DOHH2 (cell line): Measurements from ENCODE around the gene MEX3D.

ENCODE experiments used
- H3F3A ChIP-seq: fragments of 200-600 bp; sonication (generic), shearing (Covaris generic); 2 replicates; pipeline ENCODE4 v1.6.0; 2016; ENCODE audit warnings: antibody characterized with exemption, mild to moderate bottlenecking; ENCODE audit not compliant: control insufficient read depth, insufficient read depth
- H3K27ac ChIP-seq: fragments of 200-600 bp; sonication (generic); 2 replicates; pipeline ENCODE4 v1.5.1; 2014; ENCODE audit warnings: low read depth, mild to moderate bottlenecking, low read length, moderate library complexity
- H3K27me3 ChIP-seq: fragments of 200-600 bp; sonication (generic); 2 replicates; pipeline ENCODE4 v1.6.1; 2014; ENCODE audit warnings: mild to moderate bottlenecking, low read length, mixed read lengths; ENCODE audit not compliant: control insufficient read depth
- H3K36me3 ChIP-seq: fragments of 200-600 bp; sonication (generic); 2 replicates; pipeline ENCODE4 v1.6.1; 2014; ENCODE audit warnings: mild to moderate bottlenecking, low read length, moderate library complexity, mixed read lengths; ENCODE audit not compliant: control insufficient read depth
- H3K4me1 ChIP-seq: fragments of 200-600 bp; sonication (generic); 2 replicates; pipeline ENCODE4 v1.6.1; 2014; ENCODE audit warnings: mild to moderate bottlenecking, low read length, mixed read lengths; ENCODE audit not compliant: control insufficient read depth
- H3K4me2 ChIP-seq: fragments of 200-600 bp; sonication (generic); 2 replicates; pipeline ENCODE4 v1.6.0; 2014; ENCODE audit warnings: mild to moderate bottlenecking, low read length, moderate library complexity
- H3K4me3 ChIP-seq: fragments of 200-600 bp; sonication (generic); 2 replicates; pipeline ENCODE4 v1.5.1; 2014; ENCODE audit warnings: mild to moderate bottlenecking, low read length, mixed read lengths
- H3K79me2 ChIP-seq: fragments of 200-600 bp; sonication (generic); 2 replicates; pipeline ENCODE4 v1.6.1; 2014; ENCODE audit warnings: mild to moderate bottlenecking, low read length, mixed read lengths; ENCODE audit not compliant: control insufficient read depth
- H3K9me2 ChIP-seq: fragments of 200-600 bp; sonication (generic); replicated peaks from 2 replicates; pipeline ENCODE4 v1.6.1; 2014; ENCODE audit warnings: mild to moderate bottlenecking, low read length, mixed read lengths; ENCODE audit not compliant: control insufficient read depth
- H3K9me3 ChIP-seq: fragments of 200-600 bp; sonication (generic); 2 replicates; pipeline ENCODE4 v1.6.1; 2014; ENCODE audit warnings: antibody characterized with exemption, low read length, mixed read lengths; ENCODE audit not compliant: control insufficient read depth, insufficient read depth
- H4K20me1 ChIP-seq: fragments of 200-600 bp; sonication (generic); 2 replicates; pipeline ENCODE4 v1.6.0; 2014; ENCODE audit warnings: low read depth, mild to moderate bottlenecking, antibody characterized with exemption, low read length, moderate library complexity; ENCODE audit not compliant: control insufficient read depth, insufficient read depth
- EZH2phosphoT487 ChIP-seq: fragments of 200-600 bp; sonication (generic); IDR thresholded peaks from 2 replicates; pipeline ENCODE4 v1.6.1; 2017; ENCODE audit warnings: borderline replicate concordance, mild to moderate bottlenecking, antibody characterized with exemption, low read length, moderate library complexity, mixed read lengths
- TF ChIP-seq, protein P1 (sequence below): fragments of 200-600 bp; sonication (generic); IDR thresholded peaks from one replicate; pipeline ENCODE4 v1.5.1; 2014; ENCODE audit warnings: antibody characterized with exemption, mild to moderate bottlenecking, low read depth, low read length; ENCODE audit not compliant: poor library complexity, severe bottlenecking

The MEX3D gene

DNA sequence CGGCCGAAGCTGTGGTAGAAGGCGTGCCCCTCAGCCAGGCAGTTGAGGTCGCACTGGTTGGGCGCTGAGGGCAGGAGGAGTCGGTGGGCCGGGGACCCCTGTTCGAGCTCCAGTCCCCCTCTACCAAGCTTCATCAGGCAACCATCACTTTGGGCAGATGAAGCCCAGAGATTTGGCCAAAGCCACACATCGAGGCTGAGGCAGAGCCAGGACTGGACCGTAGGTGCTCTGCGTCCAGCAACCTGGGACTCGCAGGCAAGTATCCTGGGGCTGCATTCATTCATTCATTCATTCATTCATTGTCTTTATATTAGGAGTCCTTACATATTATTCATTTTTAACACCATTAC is 59.6 kb downstream of the MEX3D start:
- no peak overlapping the region for H3K4me2 ChIP-seq
- H3K27me3 ChIP-seq: peaks cover 25% of the 10 kb centered on the region
- H3K36me3 ChIP-seq: no peaks in the 10 kb centered on the region
- no peaks in the 10 kb centered on the region for H3K9me2 ChIP-seq
- peaks cover 10% of the 10 kb centered on the region for H3K4me1 ChIP-seq
- peaks cover 6% of the 10 kb centered on the region; the same call in 1 of the 2 replicates for H3K9me3 ChIP-seq
- TF ChIP-seq, protein P1, sequence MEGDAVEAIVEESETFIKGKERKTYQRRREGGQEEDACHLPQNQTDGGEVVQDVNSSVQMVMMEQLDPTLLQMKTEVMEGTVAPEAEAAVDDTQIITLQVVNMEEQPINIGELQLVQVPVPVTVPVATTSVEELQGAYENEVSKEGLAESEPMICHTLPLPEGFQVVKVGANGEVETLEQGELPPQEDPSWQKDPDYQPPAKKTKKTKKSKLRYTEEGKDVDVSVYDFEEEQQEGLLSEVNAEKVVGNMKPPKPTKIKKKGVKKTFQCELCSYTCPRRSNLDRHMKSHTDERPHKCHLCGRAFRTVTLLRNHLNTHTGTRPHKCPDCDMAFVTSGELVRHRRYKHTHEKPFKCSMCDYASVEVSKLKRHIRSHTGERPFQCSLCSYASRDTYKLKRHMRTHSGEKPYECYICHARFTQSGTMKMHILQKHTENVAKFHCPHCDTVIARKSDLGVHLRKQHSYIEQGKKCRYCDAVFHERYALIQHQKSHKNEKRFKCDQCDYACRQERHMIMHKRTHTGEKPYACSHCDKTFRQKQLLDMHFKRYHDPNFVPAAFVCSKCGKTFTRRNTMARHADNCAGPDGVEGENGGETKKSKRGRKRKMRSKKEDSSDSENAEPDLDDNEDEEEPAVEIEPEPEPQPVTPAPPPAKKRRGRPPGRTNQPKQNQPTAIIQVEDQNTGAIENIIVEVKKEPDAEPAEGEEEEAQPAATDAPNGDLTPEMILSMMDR: no peak
- no peak for TF ChIP-seq EZH2phosphoT487
- H4K20me1 ChIP-seq: 0 out of 2 replicates have a peak, but pooled peaks cover 3% of the 10 kb centered on the region
- no peak overlapping the region for H3K4me3 ChIP-seq
- no peaks in the 10 kb centered on the region for H3F3A ChIP-seq
- no peaks in the 10 kb centered on the region for H3K79me2 ChIP-seq
- H3K27ac ChIP-seq: no peak overlapping the region

DNA sequence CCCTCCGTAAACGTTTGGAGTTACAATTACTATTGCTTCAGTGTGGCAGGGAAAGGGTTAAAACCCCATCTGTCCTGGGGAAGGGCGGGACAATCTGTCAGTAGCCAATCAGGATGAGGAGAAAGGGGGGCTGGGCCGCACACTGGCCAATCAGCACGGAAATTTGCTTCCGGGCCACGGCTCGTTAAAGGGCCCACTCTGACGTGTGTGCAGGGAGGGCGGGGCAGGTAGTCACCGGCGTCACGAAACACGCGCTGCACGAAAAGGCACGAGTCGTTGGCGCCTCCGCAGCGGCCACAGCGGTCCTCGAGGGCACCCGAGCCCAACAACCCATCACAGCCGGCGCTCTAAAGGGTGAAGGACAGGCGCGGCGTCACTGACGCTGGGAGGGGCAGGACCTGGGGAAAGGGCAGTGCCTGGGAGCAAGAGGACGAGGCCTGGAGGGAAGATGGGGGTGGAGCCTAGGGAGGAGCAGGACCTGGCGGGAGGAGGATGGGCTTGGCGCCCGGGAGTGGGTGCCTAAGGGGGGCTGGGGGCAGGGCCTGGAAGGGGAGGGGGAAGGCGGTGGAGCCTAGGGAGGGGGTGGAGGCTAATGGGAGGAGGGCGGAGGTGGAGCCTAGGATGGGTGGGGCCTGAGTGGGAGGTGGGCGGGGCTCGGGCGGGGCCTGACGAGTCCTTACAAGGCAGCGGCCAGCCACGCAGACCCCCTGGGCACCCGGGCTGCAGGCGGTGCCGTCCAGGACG is 60.2 kb downstream of the MEX3D start:
- TF ChIP-seq, protein P1: no peak
- no peak for TF ChIP-seq EZH2phosphoT487
- Histone ChIP-seq H4K20me1 (0 out of 2 replicates have a peak, but pooled peaks cover 3% of the 10 kb centered on the region), H3K4me3 (no peak overlapping the region), H3K79me2 (no peaks in the 10 kb centered on the region), H3K9me2 (no peaks in the 10 kb centered on the region), H3F3A (no peaks in the 10 kb centered on the region), H3K4me2 (no peak overlapping the region), H3K27me3 (peaks cover 28% of the 10 kb centered on the region), H3K36me3 (no peaks in the 10 kb centered on the region), H3K4me1 (peaks cover 11% of the 10 kb centered on the region), H3K27ac (no peak overlapping the region), H3K9me3 (peaks cover 6% of the 10 kb centered on the region; the same call in 1 of the 2 replicates)

DNA sequence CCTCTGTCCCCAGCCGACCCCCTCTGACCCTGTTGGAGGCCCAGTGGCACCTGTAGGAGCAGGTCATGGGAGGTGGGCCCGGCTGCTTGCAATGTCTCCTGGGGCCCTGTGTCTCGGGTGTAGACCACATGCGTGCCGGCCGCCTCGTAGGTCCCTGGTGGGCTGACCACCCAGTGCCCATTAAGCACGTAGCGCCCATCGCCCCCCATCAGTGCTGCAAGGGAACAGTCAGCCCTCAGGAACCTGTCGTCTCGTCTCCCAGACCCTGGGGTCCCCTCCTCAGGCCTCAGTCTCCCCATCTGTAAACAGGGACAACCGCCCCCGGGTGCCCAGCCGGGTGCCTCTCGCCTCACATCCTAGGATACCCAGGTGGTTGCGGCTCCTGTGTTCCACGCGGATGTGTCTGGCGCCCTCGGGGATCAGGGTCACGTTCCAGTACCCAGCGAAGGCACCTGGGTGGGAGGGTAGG is 60.9 kb downstream of the MEX3D start:
- Histone ChIP-seq H3K9me2 (no peaks in the 10 kb centered on the region), H3K4me3 (no peak overlapping the region), H3K9me3 (peaks cover 6% of the 10 kb centered on the region; the same call in 1 of the 2 replicates), H3K27me3 (peaks cover 28% of the 10 kb centered on the region), H4K20me1 (no peaks in the 10 kb centered on the region), H3K27ac (no peak overlapping the region), H3K4me1 (peaks cover 5% of the 10 kb centered on the region), H3K4me2 (no peak overlapping the region), H3K36me3 (no peaks in the 10 kb centered on the region), H3F3A (0 out of 2 replicates have a peak, but pooled peaks cover 2% of the 10 kb centered on the region), H3K79me2 (no peaks in the 10 kb centered on the region)
- TF ChIP-seq, protein P1: no peak
- TF ChIP-seq EZH2phosphoT487: no peak
